HG02642 (cell line): ENCODE measurements around the gene UBE2K.
"Not testable (repeated sequence)": the region's sequence is repeated elsewhere in the genome, so short reads cannot be mapped to it uniquely, and the experiment has no call there.

Experiments
- ATAC-seq: cut with Tn5 transposase; IDR thresholded peaks from one replicate; pipeline ENCODE4 v1.9.1; 2021; ENCODE audit warnings: mild to moderate bottlenecking; ENCODE audit not compliant: unreplicated experiment, poor library complexity

Gene UBE2K

GRCh38 chr4:39719804-39720580, 22.1 kb downstream of the UBE2K start:
- ATAC-seq = no peak

DNA sequence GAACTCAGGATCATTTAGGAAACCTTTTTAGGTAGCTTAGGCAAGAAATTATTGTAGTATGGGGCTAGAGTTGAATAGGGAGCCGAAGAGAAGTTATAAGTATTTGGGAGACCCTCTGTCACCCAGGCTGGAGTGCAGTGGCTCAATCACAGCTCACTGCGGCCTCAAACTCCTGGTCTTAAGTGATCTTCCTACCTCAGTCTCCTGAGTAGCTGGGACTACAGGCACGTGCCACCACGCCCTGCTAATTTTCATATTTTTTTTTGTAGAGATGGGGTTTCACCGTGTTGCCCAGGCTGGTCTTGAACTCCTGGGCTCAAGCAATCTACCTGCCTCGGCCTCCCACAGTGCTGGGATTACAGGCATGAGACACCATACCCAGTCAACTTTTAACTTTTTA, 23.3 kb downstream of the UBE2K start:
- not testable (repeated sequence) for ATAC-seq

- ATAC-seq = no peak
These were observed 23.9 kb downstream of the UBE2K start for GRCh38 chr4:39721788-39722187.

- no peak for ATAC-seq
These were observed 31.6 kb downstream of the UBE2K start for GRCh38 chr4:39729557-39729956.

DNA sequence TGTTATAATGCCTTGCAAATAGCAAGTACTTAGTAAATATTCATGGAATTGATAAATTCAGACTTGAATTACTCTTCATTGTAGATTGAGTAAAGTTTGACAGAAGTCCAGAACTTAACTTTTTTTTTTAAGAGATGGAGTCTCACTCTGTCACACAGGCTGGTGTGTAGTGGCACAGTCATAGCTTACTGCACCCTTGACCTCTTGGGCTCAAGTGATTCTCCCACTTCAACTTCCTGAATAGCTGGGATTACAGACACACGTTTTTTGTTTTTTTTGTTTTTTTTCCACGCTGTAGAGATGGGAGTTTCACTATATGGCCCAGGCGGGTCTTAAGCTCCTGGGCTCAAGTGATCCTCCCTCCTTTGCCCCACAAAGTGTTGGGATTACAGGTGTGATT, 32.1 kb downstream of the UBE2K start:
- no peak for ATAC-seq

GRCh38 chr4:39731908-39732307, 34.0 kb downstream of the UBE2K start:
- ATAC-seq = no peak

GRCh38 chr4:39732728-39733127, 34.8 kb downstream of the UBE2K start:
- ATAC-seq = no peak

GRCh38 chr4:39739591-39739990, 41.7 kb downstream of the UBE2K start:
- ATAC-seq = not testable (repeated sequence)

DNA sequence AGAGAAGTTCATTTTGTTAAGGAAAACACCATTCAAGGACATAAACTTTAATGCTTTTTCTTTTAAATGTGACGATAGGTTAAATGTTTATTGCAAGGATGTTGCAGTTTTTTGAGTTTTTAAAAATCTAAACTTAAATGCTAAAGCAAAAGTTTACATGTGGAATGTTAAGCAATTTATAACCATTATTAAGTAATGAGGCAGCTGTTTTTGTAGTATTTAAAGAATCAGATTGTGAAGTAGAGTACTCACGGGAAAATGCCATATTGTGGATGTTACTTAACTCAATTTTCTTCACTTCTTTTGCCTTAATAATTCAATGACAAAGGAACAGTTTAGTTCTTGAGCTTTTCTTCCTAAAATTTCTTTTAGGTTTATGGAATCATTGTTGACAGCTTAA, 43.5 kb downstream of the UBE2K start:
- no peak for ATAC-seq

GRCh38 chr4:39745920-39746319, 48.0 kb downstream of the UBE2K start:
- ATAC-seq = no peak

DNA sequence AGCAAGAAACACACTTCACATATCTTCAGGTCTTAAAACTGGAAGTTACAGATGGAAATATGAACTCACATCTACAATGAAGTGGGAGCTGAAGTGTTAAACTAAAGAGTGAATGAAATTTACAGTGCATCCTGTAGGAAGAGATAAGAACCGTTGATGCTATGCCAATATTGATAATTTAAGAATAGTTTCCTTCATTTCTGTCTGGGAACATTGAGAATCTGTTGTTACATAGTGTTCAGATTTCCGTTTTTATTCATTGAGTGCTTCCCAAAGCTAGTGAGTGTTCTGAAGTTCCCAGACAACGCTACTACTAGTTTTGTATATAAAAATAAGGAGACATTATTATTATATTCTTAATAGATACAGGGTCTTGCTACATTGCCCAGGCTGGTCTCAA, 52.3 kb downstream of the UBE2K start:
- no peak for ATAC-seq

GRCh38 chr4:39754309-39754708, 56.4 kb downstream of the UBE2K start:
- ATAC-seq = no peak

DNA sequence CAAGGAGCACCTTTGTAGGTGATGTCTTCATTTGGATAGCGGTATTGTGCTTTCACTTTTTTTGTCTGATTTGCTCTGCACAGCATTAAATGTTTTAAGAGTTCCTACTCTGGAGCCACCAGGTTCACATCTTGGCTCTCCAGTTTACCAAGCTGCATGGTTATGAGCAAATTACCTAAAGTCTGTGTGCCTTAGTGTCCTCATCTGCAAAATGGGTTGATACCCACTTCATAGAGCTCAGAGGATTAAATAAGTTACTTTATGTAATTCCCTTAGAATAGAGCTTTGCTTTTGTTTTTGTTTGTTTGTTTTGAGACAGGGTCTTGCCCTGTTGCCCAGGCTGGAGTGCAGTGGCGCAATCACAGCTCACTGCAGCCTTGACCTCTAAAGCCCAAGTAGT, 58.2 kb downstream of the UBE2K start:
- ATAC-seq = no peak

- ATAC-seq = no peak
These were observed 60.2 kb downstream of the UBE2K start for GRCh38 chr4:39758176-39758575.

DNA sequence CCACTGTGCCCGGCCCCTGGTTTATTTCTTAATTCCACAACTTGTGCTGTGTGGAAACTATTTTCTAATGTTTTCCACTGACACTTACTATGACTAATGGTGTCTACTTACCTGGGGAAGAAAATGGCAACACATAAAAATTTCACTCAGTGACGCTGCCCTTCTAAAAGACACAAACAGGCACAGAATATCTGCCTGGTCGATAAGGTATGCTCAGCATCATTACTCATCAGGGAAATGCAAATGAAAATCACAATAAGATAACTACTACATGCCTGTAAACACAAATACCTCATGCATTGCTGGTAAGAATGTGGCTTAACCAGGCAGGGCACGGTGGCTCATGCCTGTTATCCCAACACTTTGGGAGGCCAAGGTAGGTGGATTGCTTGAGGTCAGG, 61.6 kb downstream of the UBE2K start:
- ATAC-seq = no peak

DNA sequence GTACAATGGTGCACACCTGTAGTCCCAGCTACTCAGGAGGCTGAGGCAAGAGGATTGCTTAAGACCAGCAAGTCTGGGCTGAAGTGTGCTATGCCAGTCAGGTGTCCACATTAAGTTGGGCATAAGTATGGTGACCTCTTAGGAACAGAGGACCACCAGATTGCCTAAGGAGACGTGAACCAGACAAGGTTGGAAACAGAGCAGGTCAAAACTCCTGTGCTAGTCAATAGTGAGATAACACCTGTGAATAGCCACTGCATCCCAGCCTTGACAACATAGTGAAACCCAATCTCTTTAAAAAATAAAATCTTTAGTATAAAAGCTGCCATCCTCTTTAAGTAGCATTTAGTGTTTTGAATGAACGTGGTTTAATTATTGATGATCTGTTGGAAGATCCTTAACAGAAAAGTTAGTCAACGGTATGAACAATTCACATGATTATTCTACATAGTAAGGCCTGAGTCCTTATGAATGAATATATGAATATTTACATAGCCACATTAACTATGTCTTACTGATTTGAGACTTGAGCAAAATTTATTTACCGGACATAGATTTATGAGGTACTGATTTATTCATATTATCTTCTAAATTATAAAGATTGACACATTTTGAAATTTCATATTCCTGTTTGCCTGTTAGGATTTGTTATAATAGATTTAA, 63.2 kb downstream of the UBE2K start:
- no peak for ATAC-seq

- ATAC-seq = peak; percentile 69
These were observed 66.0 kb downstream of the UBE2K start for GRCh38 chr4:39763714-39764572.

DNA sequence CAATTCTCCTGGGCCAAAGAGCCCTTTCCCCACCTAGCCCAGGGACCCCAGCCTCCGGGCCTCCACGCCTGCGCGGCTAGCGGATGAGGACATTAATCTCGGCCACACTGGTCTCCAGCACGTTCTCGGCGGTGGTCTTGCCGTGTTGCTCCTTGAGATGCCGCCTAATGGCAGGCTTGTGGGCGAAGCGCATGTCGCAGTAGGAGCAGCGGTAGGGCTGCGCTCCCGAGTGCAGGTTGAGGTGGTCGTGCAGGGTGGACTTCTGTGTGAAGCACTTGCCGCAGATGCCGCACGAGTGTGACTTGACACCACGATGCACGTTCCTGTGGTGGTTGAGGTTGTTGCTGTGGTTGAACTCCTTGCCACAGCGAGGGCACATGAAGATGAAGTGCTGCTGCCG, 72.1 kb downstream of the UBE2K start:
- no peak for ATAC-seq

- no peak for ATAC-seq
These were observed 72.5 kb downstream of the UBE2K start for GRCh38 chr4:39770471-39770870.

- no peak for ATAC-seq
These were observed 73.2 kb downstream of the UBE2K start for GRCh38 chr4:39770969-39771724.
